HCT116 (cell line): ENCODE data around the gene SPEF1. TPM values are rescaled to one million over a fixed set of nuclear protein-coding genes. Genes with fewer than 3 reads are reported as not detected.

ENCODE experiments used
- ATAC-seq: fragments of 200-7000 bp; cut with Tn5 transposase; 2 replicates; pipeline ENCODE4 v1.9.1; 2020; ENCODE audit warnings: mild to moderate bottlenecking, moderate library complexity
- BruUV-seq: library from RNA; stranded (reverse); fragments of 400-500 nt; replicated peaks from 2 replicates; lab custom pipeline; 2021; lab: Mats Ljungman, UMichigan
- CTCF ChIA-PET: fragments of 300-600 bp; sonication (Branson Sonifier 250); formaldehyde crosslinking; loops from one replicate; lab custom pipeline; 2021; ENCODE audit warnings: antibody characterized with exemption; lab: Charles Lee
- POLR2A ChIA-PET: fragments of 300-600, 350-600 bp; sonication (Branson Sonifier 250); formaldehyde crosslinking; loops from one replicate; lab custom pipeline; 2021; ENCODE audit warnings: antibody characterized with exemption; lab: Charles Lee
- RAD21 ChIA-PET, 2 experiments: fragments of 300-600 bp; sonication (Branson Sonifier 250); formaldehyde crosslinking; loops; one replicate each; lab custom pipeline; 2023; ENCODE audit warnings: low total read pairs in 2 of 2; ENCODE audit not compliant: uncharacterized antibody in 2 of 2, unreplicated experiment in 2 of 2, low non-redundant PET in 1 of 2; lab: Charles Lee
- DNase-seq: peaks from one replicate; pipeline ENCODE4 v3.0.0-alpha.2; 2010; ENCODE audit warnings: low read depth, low spot score
- H2AFZ ChIP-seq: fragments of 200-600 bp; shearing (Covaris generic), sonication (generic); 2 replicates; pipeline ENCODE4 v1.6.1; 2017; ENCODE audit warnings: low read depth, mixed run types, mixed read lengths, antibody characterized with exemption, low read length; ENCODE audit not compliant: poor library complexity, severe bottlenecking
- H3K27ac ChIP-seq: 2 replicates; pipeline ENCODE4 v1.5.1; 2012; ENCODE audit warnings: low read depth, low read length
- H3K27me3 ChIP-seq: fragments of 200-600 bp; sonication (generic); 2 replicates; pipeline ENCODE4 v1.6.1; 2016; ENCODE audit warnings: mixed run types, low read length, mixed read lengths; ENCODE audit not compliant: insufficient read depth
- H3K36me3 ChIP-seq, 2 experiments: fragments of 200-500 bp in 1 of 2; fragments of 200-600 bp in 1 of 2; sonication (Bioruptor generic) in 1 of 2; sonication (generic) in 1 of 2; 2 replicates each; pipeline versions ENCODE4 v1.5.1 to v1.6.1; 2014 to 2016; ENCODE audit warnings: low read length in 2 of 2, inconsistent platforms in 1 of 2, mixed read lengths in 1 of 2, mixed run types in 1 of 2; ENCODE audit not compliant: insufficient read depth in 2 of 2, control insufficient read depth in 1 of 2
- H3K4me1 ChIP-seq, 2 experiments: fragments of 200-600 bp in 1 of 2; sonication (generic) in 1 of 2; 2 replicates each; pipeline versions ENCODE4 v1.5.1 to v1.6.1; 2012 to 2017; ENCODE audit warnings: low read length in 2 of 2, inconsistent platforms in 1 of 2, mild to moderate bottlenecking in 1 of 2, mixed read lengths in 1 of 2, mixed run types in 1 of 2, moderate library complexity in 1 of 2; ENCODE audit not compliant: insufficient read depth in 2 of 2, control insufficient read depth in 1 of 2
- H3K4me2 ChIP-seq: fragments of 200-600 bp; sonication (generic); 2 replicates; pipeline ENCODE4 v1.6.1; 2017; ENCODE audit warnings: mixed run types, low read length, mixed read lengths
- H3K4me3 ChIP-seq, 2 experiments: fragments of 200-600 bp in 1 of 2; sonication (generic) in 1 of 2; replicated peaks in 1 of 2; 2 replicates each; pipeline ENCODE4 v1.5.1; 2011 to 2016; ENCODE audit warnings: low read length in 2 of 2, control low read depth in 1 of 2, low read depth in 1 of 2, mild to moderate bottlenecking in 1 of 2, mixed read lengths in 1 of 2, mixed run types in 1 of 2
- H3K79me2 ChIP-seq: fragments of 200-600 bp; sonication (generic); 2 replicates; pipeline ENCODE4 v1.6.1; 2017; ENCODE audit warnings: mild to moderate bottlenecking, mixed run types, low read length, moderate library complexity, mixed read lengths; ENCODE audit not compliant: insufficient read depth
- H3K9ac ChIP-seq: fragments of 200-600 bp; sonication (generic); 2 replicates; pipeline ENCODE4 v1.6.1; 2016; ENCODE audit warnings: low read length, mixed read lengths
- H3K9me2 ChIP-seq: fragments of 200-600 bp; sonication (generic), shearing (Covaris generic); 2 replicates; pipeline ENCODE4 v1.6.1; 2017; ENCODE audit warnings: mixed run types, mild to moderate bottlenecking, moderate library complexity; ENCODE audit not compliant: insufficient read depth
- H3K9me3 ChIP-seq, 2 experiments: fragments of 200-500 bp in 1 of 2; fragments of 200-600 bp in 1 of 2; sonication (Bioruptor generic) in 1 of 2; sonication (generic) in 1 of 2; 2 replicates each; pipeline ENCODE4 v1.6.1; 2014 to 2017; ENCODE audit warnings: low read length in 2 of 2, mixed read lengths in 2 of 2, inconsistent platforms in 1 of 2, low read depth in 1 of 2, mild to moderate bottlenecking in 1 of 2, mixed run types in 1 of 2, moderate library complexity in 1 of 2; ENCODE audit not compliant: control insufficient read depth in 1 of 2, insufficient read depth in 1 of 2
- H4K20me1 ChIP-seq: fragments of 200-600 bp; sonication (generic), shearing (Covaris generic); 2 replicates; pipeline ENCODE4 v1.6.1; 2017; ENCODE audit warnings: mixed run types, mild to moderate bottlenecking, moderate library complexity; ENCODE audit not compliant: insufficient read depth
- ATF3 ChIP-seq: IDR thresholded peaks from 2 replicates; pipeline ENCODE4 v1.6.1; 2012
- CBX3 ChIP-seq: IDR thresholded peaks from 2 replicates; pipeline ENCODE4 v1.6.1; 2012; ENCODE audit warnings: low read depth
- CEBPB ChIP-seq: IDR thresholded peaks from 2 replicates; pipeline ENCODE4 v1.6.1; 2012; ENCODE audit warnings: low read depth
- CTCF ChIP-seq, 3 experiments: fragments of 200-600 bp in 1 of 3; sonication (generic) in 1 of 3; IDR thresholded peaks in 2 of 3; conservative IDR thresholded peaks in 1 of 3; 2 replicates each; pipeline ENCODE4 v1.5.1; 2012 to 2017; ENCODE audit warnings: low read depth in 2 of 3, low read length in 2 of 3, antibody characterized with exemption in 1 of 3, borderline replicate concordance in 1 of 3, control low read depth in 1 of 3, mild to moderate bottlenecking in 1 of 3, mixed read lengths in 1 of 3, mixed run types in 1 of 3, moderate library complexity in 1 of 3; ENCODE audit not compliant: insufficient read depth in 1 of 3
- EGR1 ChIP-seq: IDR thresholded peaks from 2 replicates; pipeline ENCODE4 v1.6.1; 2012; ENCODE audit warnings: low read depth
- ELF1 ChIP-seq: IDR thresholded peaks from 2 replicates; pipeline ENCODE4 v1.6.1; 2012; ENCODE audit warnings: low read depth, borderline replicate concordance
- EZH2 ChIP-seq: fragments of 200-600 bp; sonication (generic); IDR thresholded peaks from 2 replicates; pipeline ENCODE4 v1.6.1; 2017; ENCODE audit warnings: antibody characterized with exemption, mixed run types
- EZH2phosphoT487 ChIP-seq: fragments of 200-600 bp; IDR thresholded peaks from 2 replicates; pipeline ENCODE4 v1.6.1; 2018; ENCODE audit warnings: antibody characterized with exemption, borderline replicate concordance
- JUND ChIP-seq: IDR thresholded peaks from 2 replicates; pipeline ENCODE4 v1.6.1; 2012
- MAX ChIP-seq: IDR thresholded peaks from 2 replicates; pipeline ENCODE4 v1.6.1; 2012
- POLR2A ChIP-seq: IDR thresholded peaks from 2 replicates; pipeline ENCODE4 v1.7.0; 2011; ENCODE audit warnings: borderline replicate concordance; ENCODE audit not compliant: insufficient read depth, insufficient read length; ENCODE audit errors: extremely low read depth
- POLR2AphosphoS5 ChIP-seq: IDR thresholded peaks from 2 replicates; pipeline ENCODE4 v1.6.1; 2011; ENCODE audit warnings: mild to moderate bottlenecking, low read depth, low read length, moderate library complexity
- REST ChIP-seq: IDR thresholded peaks from 2 replicates; pipeline ENCODE4 v1.6.1; 2012; ENCODE audit warnings: low read depth
- SP1 ChIP-seq: IDR thresholded peaks from 2 replicates; pipeline ENCODE4 v1.6.1; 2012; ENCODE audit warnings: low read depth
- SRF ChIP-seq: IDR thresholded peaks from 2 replicates; pipeline ENCODE4 v1.6.1; 2012; ENCODE audit warnings: low read depth
- TCF7L2 ChIP-seq: IDR thresholded peaks from 2 replicates; pipeline ENCODE4 v1.7.0; 2011; ENCODE audit warnings: borderline replicate concordance, inconsistent platforms; ENCODE audit not compliant: insufficient read depth, insufficient read length; ENCODE audit errors: extremely low read depth
- YY1 ChIP-seq: IDR thresholded peaks from 2 replicates; pipeline ENCODE4 v1.6.1; 2011; ENCODE audit warnings: low read length, low read depth, moderate library complexity, mild to moderate bottlenecking; ENCODE audit not compliant: insufficient replicate concordance; ENCODE audit errors: extremely low read depth
- ZBTB33 ChIP-seq: IDR thresholded peaks from 2 replicates; pipeline ENCODE4 v1.6.1; 2011; ENCODE audit warnings: mild to moderate bottlenecking, low read length, moderate library complexity; ENCODE audit not compliant: insufficient replicate concordance; ENCODE audit errors: extremely low read depth
- intact Hi-C: fragments of 100-400 bp; cut with micrococcal nuclease; formaldehyde crosslinking; loops from 2 replicates; pipeline ENCODE4 v1.10.0; 2022
- total RNA-seq: library from RNA; stranded (reverse); gene quantifications from one replicate; pipeline ENCODE4 v1.2.1, GENCODE V29; 2021; ENCODE audit not compliant: unreplicated experiment

SPEF1 gene
- total RNA-seq, 1 experiment from 2014 or later = 0.93 TPM

- ChIA-PET POLR2A (interaction anchor here (1.0 to 3.3 kb wide), 2 partner anchors 11 to 16 kb away, joined by 4 to 14 read pairs; partner anchors contain the start of gene CDC25B), CTCF (interaction anchor here (2.7 kb wide), 1 partner anchor 9 kb away, joined by 16 read pairs; the partner anchor contains the start of gene AP5S1), RAD21 (interaction anchor here in 1 of 2 experiments (0.6 kb wide), 1 partner anchor 15 kb away, joined by 3 read pairs; the partner anchor contains the start of gene CDC25B)
- intact Hi-C loops = no loop called here
- H4K20me1 ChIP-seq = no peaks in the 10 kb centered on the region
- peak overlapping the region; percentile 99 for H3K27ac ChIP-seq
- H3K27me3 ChIP-seq = no peaks in the 10 kb centered on the region
- H3K9me2 ChIP-seq = no peaks in the 10 kb centered on the region
- BruUV-seq = no TSS peak
- peak overlapping the region; percentile 27 to 53 for H3K4me3 ChIP-seq
- peaks cover 65 to 82% of the 10 kb centered on the region in 2 experiments for H3K4me1 ChIP-seq
- peak; percentile 93 for DNase-seq
- no peaks in the 10 kb centered on the region for H3K9me3 ChIP-seq
- ATAC-seq = peak; percentile 66
- H3K36me3 ChIP-seq = no peaks in the 10 kb centered on the region
- H3K79me2 ChIP-seq = peaks cover 7% of the 10 kb centered on the region
- H2AFZ ChIP-seq = no peak overlapping the region
- H3K4me2 ChIP-seq = peak overlapping the region; percentile 82
- H3K9ac ChIP-seq = peak overlapping the region; percentile 76
- TF ChIP-seq CEBPB (no peak), SP1 (no peak), CBX3 (no peak), JUND (no peak), POLR2AphosphoS5 (peak; percentile 92; the same call in 1 of the 2 replicates), SRF (no peak), YY1 (peak; percentile 68), CTCF (IDR thresholded peaks at IDR 0.05 in 2 of 3, conservative IDR thresholded peaks at IDR 0.05 in 1 of 3; ENCODE audit: borderline replicate concordance in 1 of 3, insufficient read depth in 1 of 3, low read depth in 2 of 3, low read length in 2 of 3) (no peak), REST (no peak), ATF3 (no peak), EZH2phosphoT487 (no peak), TCF7L2 (peak; percentile 96), MAX (no peak), ZBTB33 (peak; percentile 68), ELF1 (no peak), EGR1 (no peak), POLR2A (no peak), EZH2 (no peak)
These were observed 30.4 kb upstream of the SPEF1 start for GRCh38 chr20:3811467-3812258.
